GM19452 (cell line): ENCODE results near the gene FAM120B.
"Not testable (repeated sequence)": the region's sequence is repeated elsewhere in the genome, so short reads cannot be mapped to it uniquely, and the experiment has no call there.

Source experiments
- ATAC-seq: cut with Tn5 transposase; IDR thresholded peaks from one replicate; pipeline ENCODE4 v1.9.1; 2021; ENCODE audit not compliant: unreplicated experiment

FAM120B gene

GRCh38 chr6:170351456-170351855, 44.9 kb downstream of the FAM120B start:
- ATAC-seq: not testable (repeated sequence)

DNA sequence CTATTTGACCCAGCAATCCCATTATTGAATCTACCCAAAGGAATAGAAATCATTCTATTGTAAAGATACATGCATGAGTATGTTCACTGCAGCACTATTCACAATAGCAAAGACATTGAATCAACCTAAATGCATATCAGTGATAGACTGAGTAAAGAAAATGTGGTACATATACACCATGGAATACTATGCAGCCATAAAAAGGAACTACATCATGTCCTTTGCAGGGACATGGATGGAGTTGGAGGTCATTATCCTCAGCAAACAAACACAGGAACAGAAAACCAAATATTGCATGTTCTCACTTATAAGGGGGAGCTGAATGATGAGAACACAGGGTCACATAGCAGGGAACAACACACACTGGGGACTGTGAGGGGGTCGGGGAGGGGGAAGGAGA, 48.6 kb downstream of the FAM120B start:
- not testable (repeated sequence) for ATAC-seq

DNA sequence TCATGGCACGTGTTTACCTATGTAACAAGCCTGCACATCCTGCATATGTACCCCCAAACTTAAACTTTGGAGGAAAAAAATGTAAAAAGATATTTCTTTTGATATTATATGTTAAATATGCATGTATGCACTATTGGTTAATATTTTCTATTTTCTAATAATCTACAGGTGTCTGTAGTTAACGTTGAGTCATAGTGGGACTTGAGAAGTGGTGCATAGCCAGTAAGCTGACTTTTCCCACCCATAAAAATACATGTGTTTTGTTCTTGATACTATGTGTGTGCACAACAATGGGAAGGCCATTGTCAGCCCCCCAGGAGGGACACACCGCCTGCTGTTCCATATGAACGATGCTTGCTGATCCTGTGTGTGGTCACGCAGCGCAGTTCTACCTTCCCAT, 49.1 kb downstream of the FAM120B start:
- no peak for ATAC-seq

DNA sequence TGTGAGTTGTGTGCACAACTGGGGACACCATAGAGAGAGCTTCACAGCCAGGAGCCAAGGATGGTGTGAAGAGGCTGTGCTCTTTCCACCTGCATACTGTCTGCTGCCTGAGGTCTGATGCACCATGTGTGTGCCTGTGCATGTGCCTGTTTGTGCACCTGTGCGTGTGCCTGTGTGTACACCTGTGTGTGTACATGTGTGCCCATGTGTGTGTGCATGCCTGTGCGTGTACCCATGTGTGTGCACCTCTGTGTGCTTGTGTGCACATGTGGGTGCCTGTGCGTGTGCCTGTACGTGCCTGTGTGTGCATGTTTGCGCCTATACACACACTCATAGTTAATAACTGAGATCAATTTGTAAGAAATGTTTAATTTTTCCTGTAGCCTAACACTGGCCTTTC, 51.3 kb downstream of the FAM120B start:
- no peak for ATAC-seq

- no peak for ATAC-seq
These were observed 51.9 kb downstream of the FAM120B start for GRCh38 chr6:170358496-170358895.

- no peak for ATAC-seq
These were observed 53.9 kb downstream of the FAM120B start for GRCh38 chr6:170360476-170360875.

- no peak for ATAC-seq
These were observed 54.8 kb downstream of the FAM120B start for GRCh38 chr6:170361335-170361734.

- ATAC-seq: no peak
These were observed 55.6 kb downstream of the FAM120B start for GRCh38 chr6:170362121-170362520.

DNA sequence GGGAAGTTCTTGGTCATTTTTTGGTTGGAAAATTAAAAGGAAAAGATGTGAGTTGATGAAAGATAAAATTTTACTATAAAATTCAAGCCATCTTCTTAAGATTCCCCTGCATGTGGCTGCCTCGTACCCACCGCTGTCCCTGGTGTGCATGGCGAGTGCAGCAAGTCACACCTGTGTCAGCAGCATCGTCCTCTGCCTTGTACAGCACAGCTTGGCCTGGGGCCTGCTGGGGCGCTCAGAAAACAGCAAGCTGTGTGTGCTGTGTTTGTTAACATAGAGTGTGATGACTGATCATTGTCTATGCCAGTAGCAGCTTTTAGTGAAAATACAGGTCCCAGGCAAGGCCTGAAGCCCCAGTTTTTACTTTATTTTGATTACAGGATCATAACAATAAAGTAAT, 56.7 kb downstream of the FAM120B start:
- ATAC-seq: no peak

DNA sequence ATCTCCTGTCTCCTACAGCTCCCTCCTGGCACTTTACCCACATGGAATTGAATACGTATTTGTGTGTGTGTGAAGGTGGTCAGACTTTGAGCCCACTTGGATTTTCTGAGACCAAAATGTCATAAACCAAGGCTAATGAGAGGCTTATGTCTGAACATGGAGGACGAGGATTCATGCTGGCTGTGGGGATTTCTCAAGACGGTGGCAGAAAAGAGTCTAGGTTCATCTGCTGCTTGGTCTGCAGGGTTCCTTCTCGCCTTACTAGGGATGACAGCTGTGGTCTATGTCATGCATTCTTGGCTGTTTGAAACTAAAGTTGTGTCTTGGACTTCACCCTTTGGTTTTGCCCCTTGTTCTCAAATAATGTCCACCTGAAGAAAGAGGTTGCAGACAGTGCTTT, 58.6 kb downstream of the FAM120B start:
- ATAC-seq: no peak

GRCh38 chr6:170365593-170365992, 59.0 kb downstream of the FAM120B start:
- ATAC-seq: no peak

DNA sequence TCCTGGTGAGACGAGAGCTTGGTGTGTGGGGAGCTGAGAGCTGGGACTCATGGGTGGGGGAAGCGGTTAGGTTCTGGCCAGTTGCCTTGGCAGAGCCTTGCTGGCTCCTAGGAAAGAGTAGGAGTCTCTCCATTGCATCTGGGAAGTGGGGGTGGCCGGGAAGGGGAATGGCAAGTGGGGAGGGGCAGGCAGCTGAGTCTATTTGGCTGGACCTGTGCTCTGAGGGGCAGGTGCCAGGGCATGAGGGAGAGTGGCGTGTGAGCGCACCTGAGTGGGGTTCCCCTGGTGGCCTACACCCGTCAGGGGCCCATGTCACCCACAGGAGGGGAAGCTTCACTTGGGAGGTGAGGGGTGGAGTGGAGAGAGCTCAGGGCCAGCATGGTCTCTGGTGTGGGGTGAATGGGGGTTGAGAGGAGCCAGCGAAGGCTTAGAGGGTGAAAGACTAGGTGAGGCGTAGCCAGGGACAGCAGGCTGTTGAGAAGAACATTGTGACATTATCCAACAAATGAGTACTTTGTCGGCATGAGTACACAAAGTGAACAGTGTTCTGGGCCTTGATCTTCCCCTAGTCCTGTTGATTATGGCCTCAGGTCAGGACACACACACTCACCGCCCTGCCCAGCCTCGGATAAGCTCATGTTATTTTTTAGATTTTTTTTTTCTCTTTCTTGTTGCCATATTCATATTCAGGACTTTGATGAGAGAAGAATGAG, 59.8 kb downstream of the FAM120B start:
- ATAC-seq: no peak

GRCh38 chr6:170367241-170367640, 60.7 kb downstream of the FAM120B start:
- no peak for ATAC-seq

- ATAC-seq: no peak
These were observed 62.0 kb downstream of the FAM120B start for GRCh38 chr6:170368544-170368943.

- ATAC-seq: no peak
These were observed 62.8 kb downstream of the FAM120B start for GRCh38 chr6:170369403-170369802.

DNA sequence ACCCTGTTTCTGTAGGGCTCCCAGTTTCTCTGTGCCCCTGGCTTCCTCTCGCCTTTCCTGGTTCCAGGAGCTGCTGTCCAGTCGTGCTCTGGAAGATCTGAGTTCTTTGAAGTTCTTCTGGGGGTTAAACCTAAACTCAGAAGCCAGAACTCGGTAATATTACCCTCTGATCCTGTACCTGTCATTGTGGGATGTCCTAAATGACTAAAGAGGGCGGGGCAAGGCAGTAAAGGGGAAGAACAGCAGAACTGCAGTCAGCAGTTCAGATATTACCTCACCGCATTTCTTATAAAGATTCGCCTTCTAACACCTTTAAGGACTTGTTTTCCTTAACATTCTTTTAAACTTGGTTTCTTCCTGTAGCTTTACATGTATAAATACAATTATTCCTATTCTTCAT, 63.9 kb downstream of the FAM120B start:
- no peak for ATAC-seq

DNA sequence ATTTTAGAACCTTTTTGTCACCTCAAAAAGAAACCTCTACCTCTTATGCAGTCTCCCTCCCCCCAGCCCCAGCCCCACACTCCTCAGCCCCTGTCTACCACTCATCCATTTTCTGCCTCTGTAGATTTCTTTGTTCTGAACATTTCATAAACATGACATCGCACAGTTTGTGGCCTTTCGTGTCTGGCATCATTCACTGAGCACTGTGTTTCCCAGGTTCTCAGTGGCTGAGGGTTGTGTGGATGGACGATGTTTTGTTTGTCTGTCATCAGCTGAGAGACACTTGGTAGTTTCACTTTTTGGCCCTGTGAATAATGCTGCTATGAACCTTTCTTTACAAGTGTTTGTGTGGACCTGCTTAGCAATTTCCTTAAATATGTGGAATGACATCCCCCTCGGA, 64.5 kb downstream of the FAM120B start:
- no peak for ATAC-seq

GRCh38 chr6:170371588-170371987, 65.0 kb downstream of the FAM120B start:
- no peak for ATAC-seq

- ATAC-seq: no peak
These were observed 66.1 kb downstream of the FAM120B start for GRCh38 chr6:170372380-170373325.

- ATAC-seq: no peak
These were observed 68.2 kb downstream of the FAM120B start for GRCh38 chr6:170374571-170375444.

- no peak for ATAC-seq
These were observed 69.1 kb downstream of the FAM120B start for GRCh38 chr6:170375661-170376060.
